Activated T-cell treated with anti-CD3 and anti-CD28 coated beads for 48 hours (primary cell): ENCODE data around the gene SAMD7.

ENCODE experiments used
- DNase-seq: peaks from one replicate; pipeline ENCODE4 v3.0.0-alpha.2; 2020; ENCODE audit warnings: low read depth

The SAMD7 gene

DNA sequence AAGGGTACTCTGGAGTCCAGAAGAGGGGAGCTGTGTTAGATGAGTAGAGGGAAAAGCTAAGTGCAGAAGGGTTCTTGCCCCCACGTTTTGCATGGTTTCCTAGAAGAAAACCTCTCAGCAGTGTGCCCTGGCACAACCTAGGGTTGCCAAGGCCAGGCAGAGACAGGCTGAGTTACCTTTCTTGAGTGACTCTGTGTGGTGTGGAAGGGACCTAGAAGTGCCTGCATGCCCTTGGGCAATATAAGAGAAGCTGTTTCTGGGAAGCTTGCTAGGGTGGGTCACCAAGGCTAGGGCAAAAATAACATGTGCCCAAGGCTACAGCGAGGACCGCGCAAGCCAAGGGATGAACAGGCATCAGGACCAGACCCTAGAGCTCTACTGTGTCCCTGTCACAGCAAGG lies 3.4 kb upstream of the SAMD7 start:
- DNase-seq, result no peak

DNA sequence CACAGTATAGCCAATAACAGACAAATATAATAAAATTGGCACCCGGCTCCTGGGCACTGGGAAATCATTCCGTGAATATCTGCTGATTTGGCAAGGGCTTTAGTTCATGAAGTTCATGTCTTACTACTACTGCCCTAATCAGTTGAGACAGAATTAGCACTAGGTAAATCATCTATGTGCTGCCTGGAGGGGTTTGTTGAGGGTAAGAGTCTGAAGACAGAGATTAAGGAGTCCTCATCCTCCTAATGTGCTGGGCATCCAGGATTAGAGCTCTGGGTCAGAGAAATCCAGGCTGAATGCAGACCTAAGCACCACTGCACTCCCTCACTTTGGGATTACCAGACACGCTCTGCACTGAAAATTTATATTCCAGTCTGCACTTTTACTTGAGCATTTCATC lies 2.0 kb downstream of the SAMD7 start:
- no peak for DNase-seq

DNA sequence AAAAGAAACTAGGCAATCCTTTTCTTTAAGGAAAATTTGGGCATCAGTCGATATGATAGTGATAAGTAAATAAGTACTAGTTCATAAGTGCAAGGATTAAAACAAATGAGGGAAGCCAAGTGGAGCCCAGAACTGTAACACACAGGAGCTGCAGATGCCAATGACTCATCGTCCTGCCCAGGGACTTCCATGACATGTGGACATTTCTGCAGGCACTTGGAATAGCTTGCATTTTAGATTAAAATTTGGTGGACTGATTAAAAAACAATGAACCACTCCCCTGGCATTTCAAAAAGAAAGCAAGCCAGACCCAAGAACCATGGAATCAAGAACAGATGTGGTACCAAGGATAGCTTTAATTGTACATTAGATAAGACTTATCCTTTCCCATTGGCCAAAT lies 2.9 kb downstream of the SAMD7 start:
- DNase-seq, result no peak

- DNase-seq, result no peak
These were observed 11.8 kb downstream of the SAMD7 start for GRCh38 chr3:169923189-169923588.

DNA sequence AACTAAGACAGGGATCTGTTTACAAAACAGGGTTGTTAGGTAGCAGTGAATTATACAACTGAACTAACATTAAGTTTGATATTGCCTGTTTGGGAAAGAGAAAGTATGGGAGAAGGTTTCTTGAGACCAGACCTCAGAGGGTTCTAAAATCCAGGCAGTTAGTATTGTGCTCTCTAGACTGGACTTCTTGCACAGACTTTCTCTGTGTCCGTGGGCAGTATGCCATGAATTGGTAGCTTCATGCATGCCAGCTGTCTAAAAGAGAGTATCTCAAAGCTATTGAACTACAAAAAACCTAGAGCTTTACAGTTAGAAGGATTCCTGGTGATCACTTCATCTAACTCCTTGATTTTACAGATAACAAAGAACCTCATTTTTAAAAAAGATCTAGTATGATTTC lies 12.5 kb downstream of the SAMD7 start:
- DNase-seq, result no peak

- no peak for DNase-seq
These were observed 18.6 kb downstream of the SAMD7 start for GRCh38 chr3:169929830-169930519.

DNA sequence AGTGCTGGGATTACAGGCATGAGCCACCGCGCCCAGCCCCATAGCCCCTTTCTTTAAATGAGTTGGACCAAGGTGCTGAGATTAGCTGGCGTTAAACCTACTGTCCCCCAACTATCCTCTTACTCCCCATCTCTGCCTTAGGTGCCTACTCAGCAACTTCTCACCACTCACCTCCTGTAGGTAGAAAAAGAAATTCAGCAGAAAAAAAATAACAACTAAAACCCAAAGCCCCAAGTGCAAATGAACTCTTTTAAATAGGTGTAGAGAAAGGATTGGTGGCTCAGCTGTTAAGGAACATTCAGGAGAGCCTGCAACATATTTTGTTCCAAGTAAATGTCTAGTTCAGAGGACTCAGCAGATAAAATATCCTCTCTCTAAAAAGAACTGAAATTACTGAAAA lies 19.5 kb downstream of the SAMD7 start:
- no peak for DNase-seq

GRCh38 chr3:169931747-169932520 lies 20.6 kb downstream of the SAMD7 start:
- DNase-seq, result no peak

GRCh38 chr3:169939320-169939719 lies 27.9 kb downstream of the SAMD7 start:
- DNase-seq, result no peak

GRCh38 chr3:169939751-169940150 lies 28.4 kb downstream of the SAMD7 start:
- DNase-seq, result no peak

DNA sequence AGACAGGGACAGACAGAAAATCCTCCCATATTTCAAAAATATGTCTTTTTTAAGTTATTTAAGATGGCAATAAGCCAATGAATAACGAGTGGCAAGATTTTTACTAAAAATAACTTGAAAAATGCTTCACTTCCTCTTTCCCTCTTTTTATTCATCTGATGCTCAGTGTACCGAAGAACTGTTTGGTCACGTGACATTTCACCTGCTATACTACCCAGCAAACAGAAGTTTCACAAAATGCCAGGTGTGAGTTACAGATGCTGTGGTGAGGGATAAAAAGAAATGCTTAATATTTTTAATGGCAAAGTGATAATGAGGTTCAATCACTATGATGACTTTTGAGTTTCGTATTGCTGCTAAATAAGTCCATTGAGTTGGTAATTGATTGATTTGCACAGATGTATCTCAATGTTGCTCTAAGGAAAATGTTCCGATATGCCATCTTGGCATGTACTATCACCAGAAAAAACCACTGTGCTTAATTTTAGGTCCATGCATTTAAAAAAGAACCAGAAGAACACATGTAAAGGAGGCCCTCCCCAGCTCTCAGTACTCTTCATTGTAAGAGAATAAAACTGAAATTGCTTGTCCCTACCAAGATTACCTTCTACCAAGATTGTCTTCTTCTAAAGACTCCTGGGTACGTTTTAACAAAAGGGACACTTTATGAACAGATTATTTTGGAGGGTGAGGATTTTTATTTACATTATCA lies 29.3 kb downstream of the SAMD7 start:
- DNase-seq, result no peak

GRCh38 chr3:169945313-169945712 lies 33.9 kb downstream of the SAMD7 start:
- peak; percentile 38 for DNase-seq

DNA sequence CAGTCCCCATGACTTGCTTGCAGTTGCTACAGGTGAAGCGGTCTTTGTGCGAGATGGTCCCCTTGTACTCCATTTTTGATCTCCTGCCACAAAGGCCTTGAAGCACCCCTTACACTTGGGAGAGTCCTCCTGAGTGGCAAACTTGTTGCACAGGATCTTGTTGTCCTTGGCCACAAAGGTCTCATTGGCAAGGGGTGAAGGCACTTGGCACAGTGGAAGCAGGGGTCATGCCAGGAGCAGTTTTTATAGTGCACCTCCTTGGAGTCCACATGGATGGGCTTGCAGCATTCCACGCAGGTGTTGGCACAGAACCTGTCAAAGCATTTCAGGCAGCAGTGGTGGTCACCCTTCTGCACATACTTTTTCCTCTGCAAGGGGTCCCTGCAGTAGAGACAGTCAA lies 35.0 kb downstream of the SAMD7 start:
- no peak for DNase-seq

DNA sequence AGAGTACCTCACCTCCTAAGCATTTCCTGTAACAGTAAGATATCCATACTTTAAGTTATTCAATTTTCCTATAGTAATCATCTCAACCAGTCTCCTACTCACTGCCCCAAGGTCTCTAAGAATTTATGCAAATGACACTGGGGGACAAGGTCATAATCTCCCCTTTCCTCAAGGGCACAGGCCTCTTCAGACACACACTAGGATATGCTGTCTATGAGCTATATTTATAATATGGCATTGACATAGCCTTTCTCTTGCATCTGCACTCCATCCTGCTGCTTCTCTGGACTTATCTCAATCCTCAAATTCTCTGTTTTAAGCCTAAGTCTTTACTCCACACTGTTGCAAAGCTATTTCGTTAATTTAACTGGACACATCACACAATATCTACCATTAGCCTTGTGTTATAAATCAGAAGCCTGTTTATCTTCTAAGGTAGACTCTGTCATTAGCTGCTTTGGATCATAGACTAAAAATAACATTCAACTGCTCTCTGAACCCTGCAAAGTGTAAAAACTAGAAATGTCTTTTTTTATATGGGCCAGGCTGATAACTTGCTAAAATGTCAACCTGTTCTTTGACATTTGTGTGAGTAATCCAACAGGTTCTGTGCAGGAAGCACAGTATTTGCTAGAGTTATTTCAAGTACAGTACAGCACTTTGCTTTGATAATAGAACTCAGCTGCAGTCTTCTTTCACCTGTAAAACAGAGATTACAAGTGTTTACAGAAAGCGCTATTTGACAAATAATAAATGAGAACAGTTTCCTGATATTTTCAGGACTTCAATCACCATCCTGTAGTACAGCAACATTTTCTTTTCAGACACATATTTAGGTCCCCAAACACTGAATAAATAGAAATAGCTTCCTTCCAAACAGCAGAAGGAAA lies 37.4 kb downstream of the SAMD7 start:
- DNase-seq, result no peak

- no peak for DNase-seq
These were observed 40.7 kb downstream of the SAMD7 start for GRCh38 chr3:169952045-169952444.

- no peak for DNase-seq
These were observed 42.2 kb downstream of the SAMD7 start for GRCh38 chr3:169953462-169954141.

DNA sequence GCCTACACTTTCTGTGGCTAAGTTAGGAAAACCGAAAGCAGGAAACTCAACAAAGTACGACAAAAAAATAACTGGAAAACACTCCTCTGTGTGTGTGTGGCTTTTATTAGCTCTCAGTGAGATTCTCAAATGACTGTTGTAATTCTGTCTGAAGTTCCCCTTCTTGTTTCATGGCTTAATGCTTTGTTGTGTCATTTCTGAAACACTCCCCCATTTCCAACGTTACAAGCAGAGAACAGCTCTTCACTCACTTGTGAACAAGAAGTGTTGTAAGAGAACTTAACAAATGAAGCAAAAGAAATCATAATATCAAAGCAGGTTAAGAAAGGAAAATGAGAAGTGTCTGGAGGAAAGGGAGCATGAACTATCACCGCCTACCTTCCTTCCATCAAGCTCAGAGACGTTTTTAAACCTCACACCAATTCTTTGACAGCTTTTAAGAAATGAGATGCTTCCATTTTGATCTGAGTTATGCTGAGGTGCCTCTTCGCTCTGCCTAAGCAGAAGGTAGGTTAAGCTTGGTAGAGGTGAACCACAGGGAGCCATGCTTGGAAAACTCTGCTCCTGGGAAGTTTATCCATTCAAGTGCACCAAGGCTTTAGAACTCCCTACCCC lies 42.9 kb downstream of the SAMD7 start:
- no peak for DNase-seq

DNA sequence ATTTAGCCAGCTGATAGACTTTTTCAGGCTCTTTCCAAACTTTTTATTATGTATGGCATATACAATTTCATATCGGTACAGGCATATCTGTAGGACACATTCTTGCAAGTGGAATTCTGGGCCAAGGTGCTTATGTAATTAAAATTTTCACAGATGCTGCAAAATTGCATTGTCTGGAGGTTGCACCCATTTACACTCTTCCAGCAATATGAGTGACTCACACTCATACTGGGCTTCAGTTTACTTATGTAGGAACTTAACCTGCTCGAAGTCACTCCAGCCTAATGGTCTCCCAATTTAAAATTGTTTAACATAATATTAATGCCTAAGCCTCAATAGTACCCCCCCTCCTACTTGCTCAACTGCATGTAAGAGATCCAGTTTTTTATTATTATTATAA lies 44.0 kb downstream of the SAMD7 start:
- DNase-seq, result no peak

- DNase-seq, result no peak
These were observed 52.8 kb downstream of the SAMD7 start for GRCh38 chr3:169964176-169964575.

DNA sequence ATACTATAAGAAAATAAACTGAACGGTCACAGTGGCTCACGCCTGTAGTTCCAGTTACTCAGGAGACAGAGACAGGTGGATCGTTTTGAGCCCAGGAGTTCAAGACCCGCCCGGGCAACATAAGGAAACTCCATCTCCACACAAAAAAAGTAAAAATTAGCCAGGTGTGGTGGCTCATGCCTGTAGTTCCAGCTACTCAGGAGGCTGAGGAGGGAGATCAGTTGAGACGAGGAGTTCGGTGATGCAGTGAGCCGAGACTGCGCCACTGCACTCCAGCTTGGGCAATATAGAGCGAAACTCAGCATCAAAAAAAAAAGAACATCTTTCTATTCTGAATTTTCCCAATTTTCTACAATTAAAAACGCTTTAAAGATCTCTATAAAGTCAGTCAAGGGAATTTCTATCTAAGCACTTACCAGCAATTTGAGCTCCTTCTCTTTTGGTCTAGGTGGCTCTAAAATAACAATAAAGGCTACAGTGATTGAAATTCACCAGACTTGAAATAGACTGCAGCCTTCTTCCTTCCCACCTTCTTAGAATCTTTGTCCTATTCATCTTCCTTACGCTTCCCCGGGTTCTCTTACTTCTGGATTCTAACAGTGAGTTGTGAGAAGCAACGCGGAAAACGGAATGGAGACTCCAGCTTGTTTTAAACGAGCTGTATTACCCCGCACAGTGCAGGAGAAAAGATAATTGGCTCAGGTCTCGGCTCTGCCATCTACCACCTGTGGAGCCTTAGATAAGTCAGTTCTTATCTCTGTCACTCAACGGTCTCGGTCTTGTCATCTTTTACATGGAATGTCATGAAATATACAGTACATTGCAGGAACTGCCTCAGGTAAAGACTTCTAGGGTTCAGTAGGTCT lies 54.4 kb downstream of the SAMD7 start:
- DNase-seq, result no peak
